Erythroblast (primary cell): Measurements from ENCODE around the gene ATP8B1.

Experiments used
- DNase-seq, 2 experiments: peaks; one replicate each; lab custom pipeline; 2025; lab: John Stamatoyannopoulos, UW
- GATA1 ChIP-seq: IDR thresholded peaks from 2 replicates; pipeline ENCODE4 v1.6.1; 2011; ENCODE audit warnings: low read depth, mild to moderate bottlenecking, control low read depth, low read length, moderate library complexity
- POLR2A ChIP-seq: IDR thresholded peaks from 2 replicates; pipeline ENCODE4 v1.6.1; 2011; ENCODE audit warnings: mild to moderate bottlenecking, low read length

The ATP8B1 gene

GRCh38 chr18:57780318-57780705 lies 22.8 kb downstream of the ATP8B1 start:
- no peak for DNase-seq
- no peak for TF ChIP-seq GATA1
- no peak for TF ChIP-seq POLR2A

GRCh38 chr18:57776767-57777166 lies 26.3 kb downstream of the ATP8B1 start:
- no peak for TF ChIP-seq POLR2A
- no peak for TF ChIP-seq GATA1
- peak; percentile 92 to 94 for DNase-seq

GRCh38 chr18:57776354-57776753 lies 26.8 kb downstream of the ATP8B1 start:
- DNase-seq = no peak
- TF ChIP-seq POLR2A = no peak
- TF ChIP-seq GATA1 = no peak

- no peak for TF ChIP-seq POLR2A
- no peak for TF ChIP-seq GATA1
- no peak for DNase-seq
These were observed 27.2 kb downstream of the ATP8B1 start for GRCh38 chr18:57775937-57776336.

GRCh38 chr18:57772387-57772799 lies 30.7 kb downstream of the ATP8B1 start:
- TF ChIP-seq GATA1 (no peak), POLR2A (no peak)

GRCh38 chr18:57771626-57772025 lies 31.5 kb downstream of the ATP8B1 start:
- no peak for DNase-seq
- no peak for TF ChIP-seq POLR2A
- TF ChIP-seq GATA1 = no peak

More at GRCh38 chr18:57772387-57772799, 30.7 kb downstream of the ATP8B1 start:
- DNase-seq = no peak

- no peak for DNase-seq
- TF ChIP-seq GATA1 (no peak), POLR2A (no peak)
These were observed 31.9 kb downstream of the ATP8B1 start for GRCh38 chr18:57771193-57771592.

- DNase-seq = no peak
- no peak for TF ChIP-seq GATA1
- TF ChIP-seq POLR2A = no peak
These were observed 34.4 kb downstream of the ATP8B1 start for GRCh38 chr18:57768537-57769326.

- no peak for DNase-seq
- no peak for TF ChIP-seq POLR2A
- TF ChIP-seq GATA1 = no peak
These were observed 35.7 kb downstream of the ATP8B1 start for GRCh38 chr18:57767259-57768050.

- no peak for DNase-seq
- no peak for TF ChIP-seq POLR2A
- no peak for TF ChIP-seq GATA1
These were observed 38.1 kb downstream of the ATP8B1 start for GRCh38 chr18:57764995-57765394.

- DNase-seq = no peak
- TF ChIP-seq POLR2A (no peak), GATA1 (no peak)
These were observed 39.0 kb downstream of the ATP8B1 start for GRCh38 chr18:57764087-57764486.

- no peak for DNase-seq
- TF ChIP-seq GATA1 (no peak), POLR2A (no peak)
These were observed 40.4 kb downstream of the ATP8B1 start for GRCh38 chr18:57762686-57763085.

GRCh38 chr18:57759650-57760049 lies 43.5 kb downstream of the ATP8B1 start:
- no peak for DNase-seq
- TF ChIP-seq POLR2A (no peak), GATA1 (no peak)

GRCh38 chr18:57755473-57756067 lies 47.5 kb downstream of the ATP8B1 start:
- no peak for DNase-seq
- TF ChIP-seq GATA1 = no peak
- TF ChIP-seq POLR2A = no peak
